HG03045 (cell line): Measurements from ENCODE around the gene MED16.

Experiments used
- ATAC-seq: cut with Tn5 transposase; IDR thresholded peaks from one replicate; pipeline ENCODE4 v1.9.1; 2021; ENCODE audit warnings: mild to moderate bottlenecking, moderate library complexity; ENCODE audit not compliant: unreplicated experiment

Gene MED16

DNA sequence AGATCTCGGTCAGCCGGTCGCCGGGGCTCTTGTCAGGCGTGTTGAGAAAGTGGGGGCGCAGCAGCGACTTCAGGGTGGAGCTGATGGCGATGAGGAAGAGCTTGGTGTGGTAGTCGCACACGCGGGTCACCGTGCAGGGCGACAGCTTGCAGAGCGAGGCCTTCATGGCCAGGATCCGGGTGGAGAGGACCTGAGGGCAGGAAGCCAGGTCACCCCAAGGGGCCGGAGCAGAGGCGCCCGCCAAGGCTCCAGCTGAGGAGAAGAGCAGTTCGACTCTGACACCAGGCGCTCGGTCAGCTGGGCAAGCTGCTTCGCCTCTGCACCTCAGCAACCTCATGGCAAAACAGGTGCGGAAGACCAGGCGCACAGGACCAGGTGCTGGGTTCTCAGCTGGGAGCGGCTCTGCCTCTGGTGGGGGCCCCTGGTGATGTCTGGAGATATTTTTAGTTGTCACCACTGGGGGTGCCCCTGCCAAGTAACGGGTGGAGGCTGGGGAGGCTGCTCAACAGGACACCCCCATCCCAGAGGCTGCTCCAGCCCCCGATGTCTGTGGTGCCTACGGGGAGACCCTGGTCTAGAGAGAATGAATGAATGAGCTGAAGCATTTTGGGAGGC, 17.6 kb downstream of the MED16 start:
- ATAC-seq: no peak

DNA sequence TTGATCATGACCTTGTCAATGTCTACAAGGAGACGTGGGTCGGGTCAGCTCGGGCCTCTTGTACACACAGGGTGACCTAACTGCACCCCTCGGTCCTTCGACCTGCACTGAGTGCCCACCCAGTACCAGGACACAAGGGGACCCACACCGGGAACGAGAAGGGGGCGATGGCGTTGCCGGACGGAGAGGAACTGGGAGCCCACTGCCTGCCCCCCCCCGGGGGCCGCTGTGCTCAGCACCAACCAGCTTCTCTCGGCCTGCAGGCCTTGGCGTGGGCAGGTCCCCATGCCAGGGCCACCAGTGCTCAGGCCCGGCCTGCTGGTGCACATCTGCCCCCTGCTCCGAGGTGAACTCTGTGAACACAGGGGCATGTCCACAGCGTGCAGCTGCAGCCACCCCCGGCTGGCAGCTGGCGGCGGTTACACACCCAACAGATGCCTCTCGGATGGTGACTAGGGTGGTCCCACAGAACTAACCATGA, 19.4 kb downstream of the MED16 start:
- ATAC-seq: no peak

DNA sequence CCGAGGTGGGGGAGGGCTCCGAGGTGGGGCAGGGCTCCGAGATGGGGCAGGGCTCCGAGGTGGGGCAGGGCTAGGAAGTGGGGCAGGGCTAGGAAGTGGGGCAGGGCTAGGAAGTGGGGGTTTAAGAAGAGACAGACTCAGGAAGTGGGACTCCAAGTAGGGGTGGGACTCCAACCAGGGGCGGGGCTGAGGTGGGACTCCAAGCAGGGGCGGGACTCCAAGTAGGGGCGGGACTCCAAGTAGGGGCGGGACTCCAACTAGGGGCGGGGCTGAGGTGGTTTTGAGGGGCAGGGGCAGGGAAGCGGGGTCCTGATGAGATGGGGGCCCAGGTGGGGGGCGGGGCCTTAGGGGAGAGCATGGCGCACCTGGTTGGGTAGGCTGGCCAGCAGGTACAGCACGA, 19.9 kb downstream of the MED16 start:
- no peak for ATAC-seq

DNA sequence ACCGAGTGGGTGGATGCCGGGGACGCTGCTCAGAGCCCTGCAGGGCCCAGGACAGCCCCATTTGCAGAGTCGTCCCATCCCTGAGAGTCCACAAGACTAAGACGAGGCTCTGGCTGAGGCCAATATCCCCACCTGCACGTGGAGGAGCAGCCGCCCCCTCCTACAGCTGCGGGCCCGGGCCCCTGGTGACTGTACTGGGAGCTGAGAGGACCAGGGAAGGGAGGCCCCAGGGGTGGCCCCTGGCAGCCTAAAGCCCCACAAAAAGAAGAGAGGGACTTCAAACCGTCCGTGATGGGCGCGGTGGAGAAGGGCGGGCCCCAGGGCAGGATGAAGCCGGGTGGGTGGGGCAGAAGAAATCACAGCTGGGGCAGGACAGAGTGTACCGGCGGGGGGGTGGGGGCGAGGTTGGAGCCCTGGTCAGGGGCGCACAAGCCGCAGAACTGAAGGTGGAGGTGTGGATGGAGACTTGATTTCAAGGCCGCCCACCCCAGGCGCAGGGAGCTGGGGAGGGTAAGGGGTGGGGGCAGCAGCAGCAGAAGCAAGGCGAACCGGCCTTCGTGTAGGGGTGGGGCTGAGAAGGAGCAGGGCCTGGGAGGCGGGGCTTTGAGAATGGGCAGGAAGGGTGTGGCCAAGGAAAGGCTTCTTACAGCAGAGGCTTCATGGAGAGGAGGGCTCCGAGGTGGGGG, 20.6 kb downstream of the MED16 start:
- no peak for ATAC-seq

DNA sequence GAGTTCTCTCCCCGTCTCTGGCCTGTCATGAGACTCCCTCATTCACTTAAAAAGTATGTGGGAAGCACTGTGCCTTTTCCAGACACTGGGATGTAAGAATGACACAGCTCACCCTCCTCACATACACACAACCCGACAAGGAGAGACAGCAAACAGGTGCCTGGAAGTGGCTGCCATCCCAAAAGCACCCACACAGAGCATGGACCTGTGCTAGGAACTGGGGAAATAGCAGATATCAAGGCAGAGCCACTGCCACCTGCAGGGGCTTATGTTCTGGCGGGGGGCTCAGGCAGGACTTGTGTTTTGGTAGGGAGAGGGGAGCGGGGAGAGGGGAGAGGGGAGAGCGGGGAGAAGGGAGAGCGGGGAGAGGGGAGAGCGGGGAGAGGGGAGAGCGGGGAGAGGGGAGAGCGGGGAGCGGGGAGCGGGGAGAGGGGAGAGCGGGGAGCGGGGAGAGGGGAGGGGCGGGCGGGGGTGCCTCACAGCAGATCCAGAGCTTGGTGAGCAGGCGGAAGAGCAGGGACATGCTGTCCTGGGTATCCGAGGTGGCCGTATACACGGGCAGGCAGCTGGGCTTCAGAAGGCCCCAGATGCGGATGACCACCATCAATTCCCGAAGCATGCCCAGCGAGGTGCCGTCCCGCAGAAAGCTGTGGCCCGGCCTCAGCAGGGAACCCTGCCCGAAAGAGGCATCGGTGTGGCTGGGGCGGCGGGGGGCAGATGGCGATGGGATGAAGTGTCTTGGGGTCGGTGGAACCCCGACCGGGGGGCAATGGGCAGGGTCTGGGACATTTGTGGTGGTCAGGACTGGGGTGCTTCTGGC, 21.3 kb downstream of the MED16 start:
- no peak for ATAC-seq

DNA sequence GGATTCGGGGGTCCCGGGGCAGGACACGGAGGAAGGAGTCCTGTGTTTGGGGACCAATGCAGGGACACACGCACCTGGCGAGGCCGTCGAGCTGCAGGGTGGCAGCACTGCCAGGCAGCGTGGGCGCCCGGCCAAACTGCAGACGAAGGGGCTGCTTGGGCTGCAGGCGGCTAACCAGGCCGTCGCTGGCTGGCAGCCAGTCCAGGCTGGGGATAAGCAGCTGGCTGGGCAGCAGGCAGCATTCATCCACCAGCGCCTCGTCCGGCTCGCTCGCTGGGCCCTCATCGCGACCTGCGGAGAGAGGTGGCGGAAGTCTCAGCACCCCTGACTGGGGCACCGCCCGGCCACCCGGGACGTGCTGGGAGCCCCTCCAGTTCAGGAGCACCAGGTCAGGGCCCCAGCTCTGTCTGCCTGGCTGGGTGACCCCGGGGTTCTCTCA, 22.0 kb downstream of the MED16 start:
- ATAC-seq: no peak

DNA sequence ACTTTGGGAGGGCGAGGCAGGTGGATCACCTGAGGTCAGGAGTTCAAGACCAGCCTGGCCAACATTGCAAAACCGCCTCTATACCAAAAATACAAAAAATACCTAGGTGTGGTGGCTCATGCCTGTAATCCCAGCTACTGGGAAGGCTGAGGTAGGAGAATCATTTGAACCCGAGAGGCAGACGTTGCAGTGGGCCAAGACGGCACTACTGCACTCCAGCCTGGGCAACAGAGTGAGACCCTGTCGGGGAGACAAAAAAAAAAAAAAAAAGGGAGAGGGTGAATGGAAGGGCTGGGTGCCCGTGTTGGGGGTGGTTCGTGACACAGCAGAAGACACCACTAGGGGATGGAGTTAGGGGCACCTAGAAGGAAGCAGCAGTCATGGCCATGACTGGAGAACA, 22.7 kb downstream of the MED16 start:
- no peak for ATAC-seq

DNA sequence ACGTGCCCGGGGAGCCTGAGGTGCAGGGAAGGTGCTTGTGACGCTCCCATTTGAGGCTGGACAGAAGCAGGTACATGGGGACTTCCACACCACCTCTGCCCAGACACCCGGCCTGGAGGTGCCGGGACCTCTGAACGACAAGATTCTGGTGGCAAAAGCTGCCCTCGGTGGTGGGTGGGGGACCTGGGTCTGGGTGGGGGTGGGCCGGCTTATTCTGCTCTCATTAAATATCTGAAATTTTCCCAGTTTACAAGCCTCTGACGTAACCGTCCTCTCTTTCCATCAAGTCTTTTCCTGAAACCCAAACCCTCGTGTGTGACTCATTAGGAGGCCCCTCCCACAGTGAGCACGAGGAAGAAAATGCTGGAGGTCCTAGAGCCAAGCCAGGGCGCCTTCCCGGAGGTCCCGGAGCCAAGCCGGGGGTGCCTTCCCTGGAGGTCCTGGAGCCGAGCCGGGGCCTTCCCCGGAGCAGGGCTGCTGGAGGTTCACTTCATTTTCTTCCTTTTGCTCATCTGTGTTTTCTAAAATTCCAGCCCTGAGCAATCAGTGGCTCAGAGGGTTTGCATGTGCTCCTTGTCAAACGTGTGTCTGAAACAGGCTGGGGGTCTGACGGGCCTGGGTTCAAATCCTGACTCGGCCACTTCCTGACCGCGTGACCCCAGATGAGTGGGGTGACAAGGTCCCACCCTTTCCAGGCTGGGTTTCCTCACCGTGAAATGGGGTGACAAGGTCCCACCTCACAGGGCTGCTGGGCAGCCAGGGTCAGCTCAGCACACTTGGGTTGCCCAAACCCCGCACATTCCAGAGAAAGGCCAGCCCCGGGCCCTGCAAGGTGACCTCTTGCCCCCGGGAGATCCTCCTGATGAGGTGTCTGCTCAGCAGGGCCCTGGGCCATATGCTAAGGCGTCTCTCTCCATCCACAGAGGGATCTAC, 23.5 kb downstream of the MED16 start:
- no peak for ATAC-seq

DNA sequence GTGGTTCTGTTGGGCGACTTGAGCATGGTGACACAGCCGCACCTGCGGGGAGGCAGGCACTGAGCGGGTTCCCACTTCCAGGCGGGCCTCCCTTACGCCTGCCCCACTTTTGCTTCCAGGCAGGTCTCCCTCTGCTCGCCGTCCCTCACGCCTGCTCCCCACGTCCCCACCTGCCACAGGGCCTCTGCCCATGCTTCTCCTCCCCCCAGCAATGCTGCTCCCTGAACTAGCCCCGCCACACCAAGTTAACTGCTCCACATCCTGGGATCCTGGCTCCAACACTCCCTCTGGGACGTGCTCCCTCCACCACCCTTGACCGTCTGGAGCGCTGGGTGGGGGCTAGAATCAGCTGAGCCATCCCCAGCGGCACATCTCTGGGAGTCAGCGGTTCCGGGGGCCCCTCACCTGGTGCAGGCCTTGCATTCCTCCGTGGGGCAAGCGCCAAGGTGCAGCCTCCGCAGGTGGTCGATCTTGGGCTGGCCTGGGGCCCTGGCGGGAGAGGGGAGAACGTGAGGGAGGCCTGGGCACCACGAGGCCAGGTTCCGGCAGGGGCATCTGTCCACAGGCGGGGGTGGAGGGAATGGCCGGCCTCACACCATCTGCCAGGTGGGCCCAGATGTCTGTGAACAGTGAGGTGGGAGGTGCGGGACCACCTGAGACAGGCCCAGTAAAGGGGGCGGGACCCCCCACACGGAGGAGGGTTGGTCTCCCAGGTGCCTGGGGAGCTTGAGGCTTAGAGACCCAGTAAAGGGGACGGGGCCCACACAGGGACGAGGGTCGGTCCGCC, 24.3 kb downstream of the MED16 start:
- ATAC-seq: no peak

DNA sequence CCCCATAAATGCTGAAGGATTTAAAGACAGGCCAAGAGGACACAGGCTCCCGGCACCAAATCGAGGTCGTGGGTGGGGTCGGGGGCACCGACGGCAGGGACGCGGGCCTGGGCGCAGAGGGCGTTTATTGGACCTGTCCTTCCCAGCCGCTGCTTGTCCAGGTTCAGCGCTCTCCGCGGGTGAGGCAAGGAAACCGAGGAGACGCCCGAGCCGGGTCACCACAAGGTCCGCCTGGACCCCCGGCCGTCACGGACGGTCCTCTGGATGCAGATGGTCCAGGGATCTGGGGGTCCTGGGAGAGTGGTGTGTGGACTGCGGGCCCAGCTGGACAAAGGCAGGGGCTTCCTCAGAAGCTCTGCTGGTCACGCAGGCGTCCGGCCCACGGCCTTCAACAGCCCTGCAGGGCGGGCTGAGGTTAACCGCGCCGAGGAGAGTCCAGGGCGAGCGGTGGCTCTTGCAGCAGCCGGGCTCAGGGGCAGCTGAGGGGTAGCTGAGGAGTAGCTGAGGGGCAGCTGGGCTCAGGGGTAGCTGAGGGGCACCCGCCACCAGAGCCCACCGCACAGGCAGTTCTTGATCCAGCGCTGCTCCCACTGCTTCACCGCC, 25.0 kb downstream of the MED16 start:
- ATAC-seq: no peak

DNA sequence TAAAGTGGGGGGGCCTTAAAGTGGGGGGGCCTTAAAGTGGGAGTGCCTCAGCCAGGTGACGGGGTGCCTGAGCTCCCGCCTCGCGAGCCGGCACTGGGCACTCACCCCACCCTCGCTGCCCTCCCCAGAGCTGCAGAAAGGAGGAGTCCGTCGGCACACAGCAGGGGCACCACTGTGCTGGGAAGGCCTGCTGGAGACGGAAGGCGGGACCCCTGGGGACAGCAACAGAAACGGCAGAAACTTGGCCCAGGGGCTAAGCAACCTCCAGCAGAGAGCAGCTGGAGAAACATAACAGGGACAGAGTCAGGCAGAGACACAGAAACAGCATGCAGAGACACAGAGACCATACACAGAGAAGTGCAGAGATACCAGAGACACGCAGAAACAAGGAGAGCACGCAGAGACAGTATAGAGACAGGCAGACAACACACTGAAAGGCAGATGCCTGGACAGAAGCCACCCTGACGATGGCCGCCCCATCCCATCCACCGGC, 25.6 kb downstream of the MED16 start:
- ATAC-seq: no peak

DNA sequence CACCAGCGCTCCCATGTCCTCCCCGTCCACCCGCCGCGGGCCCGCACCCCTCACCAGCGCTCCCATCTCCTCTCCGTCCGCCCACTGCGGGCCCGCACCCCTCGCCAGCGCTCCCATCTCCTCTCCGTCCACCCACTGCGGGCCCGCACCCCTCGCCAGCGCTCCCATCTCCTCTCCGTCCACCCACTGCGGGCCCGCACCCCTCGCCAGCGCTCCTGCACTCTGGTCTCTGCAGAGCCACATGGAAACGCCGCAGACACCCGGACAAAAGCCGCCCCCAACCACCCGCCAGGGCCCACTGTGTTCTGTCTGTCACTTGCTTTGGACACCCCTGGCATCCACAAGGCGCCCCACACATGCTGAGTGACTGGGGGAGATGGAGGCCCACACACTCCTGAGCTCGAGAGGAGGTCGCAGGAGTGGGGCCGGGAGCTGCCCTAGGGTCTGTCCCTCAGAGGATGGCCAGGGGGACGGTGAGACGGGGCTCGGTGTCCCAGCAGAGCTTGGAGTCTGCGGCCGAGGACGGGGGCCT, 26.2 kb downstream of the MED16 start:
- no peak for ATAC-seq

DNA sequence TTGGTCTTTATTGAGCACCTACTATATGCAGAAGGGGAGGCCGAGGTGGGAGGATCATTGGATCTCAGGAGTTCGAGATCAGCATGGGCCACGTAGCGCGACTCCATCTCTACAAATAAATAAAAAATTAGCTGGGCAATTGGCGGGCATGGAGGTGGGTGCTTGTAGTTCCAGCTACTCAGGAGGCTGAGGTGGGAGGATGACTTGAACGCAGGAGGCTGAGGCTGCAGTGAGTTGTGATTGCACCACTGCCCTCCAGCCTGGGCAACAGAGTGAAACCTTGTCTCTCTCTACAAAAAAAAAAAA, 29.7 kb downstream of the MED16 start:
- no peak for ATAC-seq

DNA sequence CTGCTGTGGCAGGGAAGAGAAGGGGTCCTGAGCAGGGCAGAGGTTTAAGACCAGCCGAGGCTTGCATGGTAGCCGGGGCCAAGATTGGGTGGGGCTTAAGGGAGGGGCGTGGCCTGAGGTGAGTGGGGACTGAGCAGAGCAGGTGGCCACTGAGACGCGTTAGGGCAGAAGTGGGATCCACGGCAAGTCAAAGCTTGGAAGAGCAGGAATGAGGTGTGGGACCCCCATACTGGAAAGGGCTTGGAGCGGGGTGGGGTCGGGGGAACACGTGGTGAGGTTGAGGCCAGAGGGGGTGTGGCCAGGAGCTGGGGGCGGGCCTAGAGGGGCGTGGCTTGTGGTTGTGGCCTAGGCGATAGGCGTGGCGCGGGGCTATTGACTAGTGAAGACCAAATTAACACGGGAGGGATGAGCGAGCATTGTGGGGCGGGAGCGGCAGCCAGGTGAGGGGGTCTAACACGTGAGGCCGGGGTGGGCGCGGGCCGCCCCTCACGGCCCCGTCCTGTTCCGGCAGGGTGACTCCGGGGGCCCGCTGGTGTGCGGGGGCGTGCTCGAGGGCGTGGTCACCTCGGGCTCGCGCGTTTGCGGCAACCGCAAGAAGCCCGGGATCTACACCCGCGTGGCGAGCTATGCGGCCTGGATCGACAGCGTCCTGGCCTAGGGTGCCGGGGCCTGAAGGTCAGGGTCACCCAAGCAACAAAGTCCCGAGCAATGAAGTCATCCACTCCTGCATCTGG, 30.2 kb downstream of the MED16 start:
- no peak for ATAC-seq

DNA sequence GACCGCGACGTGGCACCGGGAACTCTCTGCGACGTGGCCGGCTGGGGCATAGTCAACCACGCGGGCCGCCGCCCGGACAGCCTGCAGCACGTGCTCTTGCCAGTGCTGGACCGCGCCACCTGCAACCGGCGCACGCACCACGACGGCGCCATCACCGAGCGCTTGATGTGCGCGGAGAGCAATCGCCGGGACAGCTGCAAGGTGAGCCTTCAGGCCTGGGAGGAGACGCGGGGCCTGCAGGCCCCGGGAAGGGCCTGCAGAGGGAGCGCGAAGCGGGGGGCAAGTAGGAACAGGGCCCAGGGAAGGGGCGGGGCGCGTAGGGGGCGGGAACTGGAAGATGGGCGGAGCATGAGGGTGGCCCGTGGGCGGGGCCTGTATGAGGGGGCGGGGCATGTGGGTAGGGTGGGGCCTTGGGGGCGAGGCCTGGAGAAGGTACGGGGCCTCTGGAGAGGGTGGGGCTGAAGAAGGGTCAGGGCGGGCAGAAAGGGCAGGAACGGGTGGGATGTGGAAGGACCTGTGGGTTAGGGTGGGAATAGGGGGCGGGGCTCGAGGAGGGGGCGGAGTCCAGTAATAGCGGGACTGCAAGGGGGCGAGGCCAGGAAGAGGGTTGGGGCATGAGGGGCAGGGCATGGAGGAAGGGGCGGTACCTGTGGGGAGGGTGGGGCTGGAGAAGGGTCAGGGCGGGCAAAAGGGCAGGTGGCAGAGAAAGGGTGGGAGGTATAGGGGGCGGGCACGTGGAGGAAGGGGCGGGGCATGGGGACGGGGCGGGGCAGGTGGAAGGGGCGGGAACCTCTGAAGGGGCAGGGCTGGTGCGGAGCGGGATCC, 31.0 kb downstream of the MED16 start:
- ATAC-seq: no peak

DNA sequence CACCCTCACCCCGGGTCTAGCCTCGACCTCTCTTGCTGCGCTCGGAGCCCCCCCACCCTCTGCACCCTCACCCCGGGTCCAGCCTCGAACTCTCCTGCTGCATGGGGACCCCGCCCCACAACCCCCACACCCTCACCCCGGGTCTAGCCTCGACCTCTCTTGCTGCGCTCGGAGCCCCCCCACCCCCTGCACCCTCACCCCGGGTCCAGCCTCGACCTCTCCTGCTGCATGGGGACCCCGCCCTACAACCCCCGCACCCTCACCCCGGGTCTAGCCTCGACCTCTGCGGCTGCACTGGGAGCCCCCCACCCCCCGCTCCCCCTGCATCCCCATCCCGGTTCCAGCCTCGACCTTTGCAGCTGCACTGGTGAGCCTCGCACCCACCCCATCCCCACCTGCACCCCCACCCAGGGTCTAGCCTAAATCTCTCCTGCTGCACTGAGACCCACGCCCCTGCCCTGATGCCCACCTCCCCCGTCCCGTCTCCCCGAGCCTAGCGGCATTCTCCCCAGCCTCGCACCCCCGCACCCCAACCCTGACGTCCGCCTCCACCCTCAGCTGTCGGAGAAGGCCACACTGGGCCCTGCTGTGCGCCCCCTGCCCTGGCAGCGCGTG, 31.7 kb downstream of the MED16 start:
- ATAC-seq: no peak
